GM04504 (cell line): ENCODE results near the gene GSKIP.

Experiments
- DNase-seq: peaks from one replicate; pipeline ENCODE4 v3.0.0-alpha.2; 2012; ENCODE audit warnings: low read depth

Gene GSKIP

GRCh38 chr14:96380735-96381134, 17.4 kb downstream of the GSKIP start:
- no peak for DNase-seq

- DNase-seq: no peak
Observed at GRCh38 chr14:96383445-96383844, 20.1 kb downstream of the GSKIP start.

GRCh38 chr14:96384053-96384452, 20.7 kb downstream of the GSKIP start:
- no peak for DNase-seq

- no peak for DNase-seq
Observed at GRCh38 chr14:96384740-96385139, 21.4 kb downstream of the GSKIP start.

- no peak for DNase-seq
Observed at GRCh38 chr14:96385385-96385784, 22.1 kb downstream of the GSKIP start.

- no peak for DNase-seq
Observed at GRCh38 chr14:96390965-96391292, 27.6 kb downstream of the GSKIP start.

- DNase-seq: peak; percentile 84
Observed at GRCh38 chr14:96391293-96392118, 28.2 kb downstream of the GSKIP start.

- DNase-seq: no peak
Observed at GRCh38 chr14:96393071-96393691, 29.9 kb downstream of the GSKIP start.

GRCh38 chr14:96394047-96394815, 30.9 kb downstream of the GSKIP start:
- DNase-seq: no peak

- DNase-seq: no peak
Observed at GRCh38 chr14:96398432-96398831, 35.1 kb downstream of the GSKIP start.

GRCh38 chr14:96398921-96399320, 35.6 kb downstream of the GSKIP start:
- no peak for DNase-seq

- no peak for DNase-seq
Observed at GRCh38 chr14:96399405-96399804, 36.1 kb downstream of the GSKIP start.

- no peak for DNase-seq
Observed at GRCh38 chr14:96400495-96400894, 37.2 kb downstream of the GSKIP start.

GRCh38 chr14:96403409-96403808, 40.1 kb downstream of the GSKIP start:
- DNase-seq: no peak

GRCh38 chr14:96405677-96406076, 42.4 kb downstream of the GSKIP start:
- DNase-seq: no peak

- DNase-seq: no peak
Observed at GRCh38 chr14:96407935-96408570, 44.7 kb downstream of the GSKIP start.

GRCh38 chr14:96408608-96409007, 45.3 kb downstream of the GSKIP start:
- no peak for DNase-seq

- DNase-seq: no peak
Observed at GRCh38 chr14:96409701-96410100, 46.4 kb downstream of the GSKIP start.

GRCh38 chr14:96410119-96410518, 46.8 kb downstream of the GSKIP start:
- DNase-seq: no peak

GRCh38 chr14:96413526-96413925, 50.2 kb downstream of the GSKIP start:
- no peak for DNase-seq

GRCh38 chr14:96415559-96415958, 52.2 kb downstream of the GSKIP start:
- no peak for DNase-seq

GRCh38 chr14:96416292-96416691, 53.0 kb downstream of the GSKIP start:
- DNase-seq: no peak

- no peak for DNase-seq
Observed at GRCh38 chr14:96417254-96417653, 53.9 kb downstream of the GSKIP start.
